Adrenal gland (tissue), 12 donors: ENCODE data around the gene MAN2B2. TPM values are rescaled to one million over a fixed set of nuclear protein-coding genes. Genes with fewer than 3 reads are reported as not detected.

Experiments used
- DNase-seq, 7 donors: peaks; one replicate each; pipeline ENCODE4 v3.0.0-alpha.2; 2019 to 2020
- H3K27ac ChIP-seq, 5 donors: fragments of 200-600 bp; sonication (generic) in 4 of 5; 1 replicate in 3 of 5; 2 replicates in 2 of 5; pipeline versions ENCODE4 v1.5.1 to v1.8.0; 2016 to 2020; ENCODE audit warnings: mild to moderate bottlenecking in 1 of 5
- H3K27me3 ChIP-seq: fragments of 200-600 bp; 2 replicates; pipeline ENCODE4 v1.8.0; 2021
- H3K36me3 ChIP-seq, 2 donors: fragments of 200-600 bp; replicated peaks in 1 of 2; 1 replicate in 1 of 2; 2 replicates in 1 of 2; pipeline versions ENCODE4 v1.5.1 to v1.8.0; 2018 to 2022
- H3K4me1 ChIP-seq, 2 donors: fragments of 200-600 bp; replicated peaks in 1 of 2; 1 replicate in 1 of 2; 2 replicates in 1 of 2; pipeline versions ENCODE4 v1.5.1 to v1.8.0; 2018 to 2021
- H3K4me3 ChIP-seq, 4 donors: fragments of 200-600 bp; sonication (generic) in 3 of 4; one replicate each; pipeline ENCODE4 v1.5.1; 2016 to 2018
- H3K9me3 ChIP-seq, 3 donors: fragments of 200-600 bp; sonication (generic) in 1 of 3; replicated peaks in 1 of 3; 1 replicate in 2 of 3; 2 replicates in 1 of 3; pipeline versions ENCODE4 v1.5.1 to v1.8.0; 2016 to 2021
- POLR2A ChIP-seq, 2 donors: fragments of 450-650 bp; IDR thresholded peaks; one replicate each; pipeline ENCODE4 v1.6.1; 2017; ENCODE audit warnings: antibody characterized with exemption in 2 of 2, mild to moderate bottlenecking in 2 of 2, moderate library complexity in 1 of 2
- WGBS, 4 donors: extraction: QIAGEN DNeasy Blood & Tissue Kit in 2 of 4; methylation state at CpG; one replicate each; pipeline versions ENCODE4 v1.1.5 to v1.1.7; 2013 to 2017; 5-methylcytosine and 5-hydroxymethylcytosine counted together
- intact Hi-C, 2 donors: fragments of 100-400 bp; cut with DNase I; formaldehyde crosslinking; loops; one replicate each; pipeline versions ENCODE4 v1.14.1 to v1.15.0; 2022 to 2023
- polyA plus RNA-seq, 3 donors: library from polyadenylated mRNA; stranded (reverse); fragments of 200-250 nt in 2 of 3; fragments of 350-450 nt in 1 of 3; fragmentation: Illumina TruSeq in 1 of 3; extraction: RNeasy Lipid Tissue Mini Kit (QIAGEN cat#74804) in 1 of 3; gene quantifications; one replicate each; pipeline ENCODE4 v1.2.3, GENCODE V29; 2013 to 2014
- total RNA-seq, 9 donors: library from RNA; depleted of rRNA in 4 of 9; stranded (reverse); fragments of >200 nt in 4 of 9; fragments of 120-200 nt in 1 of 9; fragmentation: NEBNext Ultra II Directional in 1 of 9; extraction: Animal tissue kit (Norgen Biotek cat#: 25700) in 1 of 9; gene quantifications; one replicate each; pipeline versions ENCODE4 v1.1.0 to v1.2.4, GENCODE V29; 2013 to 2023
- TF ChIP-seq, protein P1 (sequence below), 6 experiments: fragments of 450-650 bp in 4 of 6; fragments of 200-600 bp in 2 of 6; sonication (generic) in 1 of 6; IDR thresholded peaks; 1 replicate in 5 of 6; 2 replicates in 1 of 6; pipeline versions ENCODE4 v1.5.1 to v1.8.0; 2016 to 2021; ENCODE audit warnings: antibody characterized with exemption in 6 of 6, mild to moderate bottlenecking in 2 of 6, moderate library complexity in 1 of 6
- donor health status: healthy with polysubstance abuse.
- donor health status: Bipolar disorder and iron deficiency.
- donor health status: DM: yes; HTN: yes; CAD: no.
- donor health status: DM: no; HTN: no; CAD: no.
- donor health status: DM: no; HTN: no; CAD: no.
- donor health status: DM: yes; HTN: yes; CAD: no.

Gene MAN2B2
- total and polyA plus RNA-seq, 12 donors = 9.3 to 50.6 (median 27.7) TPM

DNA sequence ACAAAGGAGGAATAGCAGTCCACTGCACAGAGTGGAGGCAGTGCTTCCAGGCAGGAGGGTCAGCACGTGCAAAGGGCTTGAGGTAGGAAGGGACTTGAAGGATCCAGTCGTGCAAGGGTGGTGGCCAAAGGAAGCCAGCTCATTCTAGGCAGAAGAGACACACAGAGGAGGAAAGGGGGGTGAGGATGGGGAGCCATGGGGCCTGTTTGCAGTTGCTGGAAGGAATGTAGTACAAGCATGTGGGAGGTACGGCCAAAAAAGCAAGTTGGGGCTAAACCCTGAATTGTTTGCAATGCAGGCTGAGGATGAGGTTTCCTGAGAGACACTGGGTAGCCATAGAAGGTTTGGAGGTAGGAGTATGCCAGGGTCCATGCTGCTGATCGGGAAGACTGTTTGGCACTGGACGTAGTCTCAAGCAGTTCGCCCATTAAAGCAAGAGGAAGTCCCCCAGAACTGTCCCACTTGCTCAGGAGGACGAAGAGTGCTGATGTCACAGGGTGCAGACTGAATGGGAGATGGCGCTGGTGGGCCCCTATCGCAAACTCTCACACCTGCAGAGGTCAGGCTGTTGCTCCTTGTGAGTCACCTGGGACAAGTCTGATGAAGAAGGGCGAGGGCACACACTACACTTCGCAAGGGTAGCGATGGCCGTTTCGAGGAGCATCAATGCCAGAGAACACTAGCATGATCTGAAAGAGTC is 9.1 kb upstream of the MAN2B2 start:
- no peak for TF ChIP-seq POLR2A (IDR thresholded peaks at IDR 0.05)
- TF ChIP-seq, protein P1, sequence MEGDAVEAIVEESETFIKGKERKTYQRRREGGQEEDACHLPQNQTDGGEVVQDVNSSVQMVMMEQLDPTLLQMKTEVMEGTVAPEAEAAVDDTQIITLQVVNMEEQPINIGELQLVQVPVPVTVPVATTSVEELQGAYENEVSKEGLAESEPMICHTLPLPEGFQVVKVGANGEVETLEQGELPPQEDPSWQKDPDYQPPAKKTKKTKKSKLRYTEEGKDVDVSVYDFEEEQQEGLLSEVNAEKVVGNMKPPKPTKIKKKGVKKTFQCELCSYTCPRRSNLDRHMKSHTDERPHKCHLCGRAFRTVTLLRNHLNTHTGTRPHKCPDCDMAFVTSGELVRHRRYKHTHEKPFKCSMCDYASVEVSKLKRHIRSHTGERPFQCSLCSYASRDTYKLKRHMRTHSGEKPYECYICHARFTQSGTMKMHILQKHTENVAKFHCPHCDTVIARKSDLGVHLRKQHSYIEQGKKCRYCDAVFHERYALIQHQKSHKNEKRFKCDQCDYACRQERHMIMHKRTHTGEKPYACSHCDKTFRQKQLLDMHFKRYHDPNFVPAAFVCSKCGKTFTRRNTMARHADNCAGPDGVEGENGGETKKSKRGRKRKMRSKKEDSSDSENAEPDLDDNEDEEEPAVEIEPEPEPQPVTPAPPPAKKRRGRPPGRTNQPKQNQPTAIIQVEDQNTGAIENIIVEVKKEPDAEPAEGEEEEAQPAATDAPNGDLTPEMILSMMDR (IDR thresholded peaks at IDR 0.05) = no peak
- H3K4me3 ChIP-seq = no peak overlapping the region
- peaks cover 23% of the 10 kb centered on the region for H3K27me3 ChIP-seq
- WGBS, 4 donors = 75 to 81% (median 79%) methylated on average over 12 to 14 of the region's 14 CpGs
- DNase-seq = no peak
- no peaks in the 10 kb centered on the region for H3K9me3 ChIP-seq
- no peaks in the 10 kb centered on the region for H3K36me3 ChIP-seq
- H3K27ac ChIP-seq = no peak overlapping the region
- H3K4me1 ChIP-seq = peaks cover 3 to 12% of the 10 kb centered on the region in 2 donors
- intact Hi-C loops = no loop called here

DNA sequence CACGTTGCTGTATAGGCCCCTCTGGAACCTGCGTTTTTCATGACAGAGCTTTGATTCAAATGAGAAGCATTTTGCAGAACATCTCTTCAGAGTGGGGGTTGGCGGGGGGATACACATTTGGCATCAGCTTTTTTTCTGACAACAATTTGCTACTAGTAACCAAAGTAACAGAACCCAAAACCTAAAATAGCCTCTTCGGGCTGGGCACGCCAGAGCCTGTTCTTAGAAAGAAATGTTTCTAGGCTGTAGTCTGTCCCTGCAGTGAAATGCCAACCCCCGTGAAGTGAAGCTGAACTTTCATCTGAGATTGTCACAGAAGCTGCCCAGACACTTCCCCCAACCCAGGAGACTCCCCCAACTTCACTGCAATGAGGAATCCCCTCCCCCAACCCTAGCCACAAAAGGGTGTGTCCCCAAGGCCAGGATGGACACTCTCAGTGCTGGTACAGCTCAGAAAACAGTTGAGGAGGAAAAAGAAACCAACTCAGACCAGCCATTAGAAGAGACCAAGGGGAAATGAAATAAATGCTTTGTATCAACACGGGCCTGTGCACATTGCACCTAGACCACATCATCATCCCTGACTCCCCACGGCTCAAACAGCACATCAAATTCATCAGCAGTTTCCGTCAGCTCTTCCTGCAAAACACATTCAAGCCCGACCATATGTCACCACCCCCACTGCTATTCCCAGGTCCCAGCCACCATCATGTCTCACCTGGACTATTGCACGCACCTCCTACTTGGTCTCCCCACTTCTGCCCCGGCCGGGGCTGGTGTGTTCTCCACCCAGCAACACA is 8.4 kb upstream of the MAN2B2 start:
- no peak overlapping the region for H3K27ac ChIP-seq
- H3K4me3 ChIP-seq = no peak overlapping the region
- DNase-seq = no peak
- TF ChIP-seq POLR2A (IDR thresholded peaks at IDR 0.05) = no peak
- TF ChIP-seq, protein P1 (IDR thresholded peaks at IDR 0.05) = no peak
- intact Hi-C loops = no loop called here
- H3K9me3 ChIP-seq = no peaks in the 10 kb centered on the region
- peaks cover 23% of the 10 kb centered on the region for H3K27me3 ChIP-seq
- H3K4me1 ChIP-seq = peaks cover 3 to 12% of the 10 kb centered on the region in 2 donors
- no peaks in the 10 kb centered on the region for H3K36me3 ChIP-seq
- 74 to 81% (median 77%) methylated on average over 13 of the region's 13 CpGs for WGBS, 4 donors

DNA sequence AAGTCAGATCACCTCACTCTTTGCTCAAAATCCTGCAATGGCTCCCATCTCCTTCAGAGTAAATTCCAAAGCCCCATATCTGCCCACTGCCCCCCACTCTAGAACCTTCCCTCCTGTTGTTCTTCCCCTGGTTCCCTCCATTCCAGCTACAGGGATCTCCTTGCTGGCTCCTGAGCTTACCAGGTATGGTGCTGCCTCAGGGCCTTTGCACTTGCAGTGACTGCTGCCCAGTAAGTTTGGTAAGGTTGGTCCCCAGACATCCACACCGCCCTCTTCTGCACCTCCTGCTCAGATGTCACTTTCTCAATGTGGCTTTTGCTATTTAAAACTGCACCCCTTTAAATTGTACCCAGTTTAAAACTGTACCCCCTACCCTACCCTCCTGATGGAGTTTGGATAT is 7.8 kb upstream of the MAN2B2 start:
- no peak overlapping the region for H3K27ac ChIP-seq
- TF ChIP-seq, protein P1 (IDR thresholded peaks at IDR 0.05) = no peak
- TF ChIP-seq POLR2A (IDR thresholded peaks at IDR 0.05) = no peak
- H3K36me3 ChIP-seq = no peaks in the 10 kb centered on the region
- intact Hi-C loops = no loop called here
- no peaks in the 10 kb centered on the region for H3K9me3 ChIP-seq
- peaks cover 23% of the 10 kb centered on the region for H3K27me3 ChIP-seq
- peaks cover 3 to 12% of the 10 kb centered on the region in 2 donors for H3K4me1 ChIP-seq
- WGBS, 4 donors = 62 to 91% (median 85%) methylated on average over 1 of the region's 1 CpG
- no peak overlapping the region for H3K4me3 ChIP-seq
- no peak for DNase-seq

DNA sequence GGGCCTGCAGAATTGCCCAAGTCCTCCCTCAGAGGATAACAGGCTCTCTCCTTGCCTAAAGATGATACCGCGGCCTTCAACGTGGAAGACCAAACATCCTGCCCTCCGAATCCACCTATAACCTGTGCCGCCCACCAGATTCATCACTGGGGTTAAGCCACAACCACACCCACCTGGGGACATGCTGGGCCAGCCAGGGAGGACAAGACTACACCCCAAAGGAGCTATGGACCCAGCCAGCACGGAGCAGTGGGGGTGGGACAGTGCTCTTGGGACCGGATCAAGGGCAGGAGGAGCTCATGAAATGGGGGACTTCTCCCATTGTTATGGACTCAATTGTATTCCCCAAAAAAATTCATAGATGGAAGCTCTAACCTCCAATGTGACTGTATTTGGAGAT is 6.8 kb upstream of the MAN2B2 start:
- Histone ChIP-seq H3K27ac (no peak overlapping the region), H3K9me3 (no peaks in the 10 kb centered on the region), H3K4me3 (no peak overlapping the region), H3K4me1 (peaks cover 3 to 8% of the 10 kb centered on the region in 2 donors), H3K27me3 (peaks cover 16% of the 10 kb centered on the region), H3K36me3 (no peaks in the 10 kb centered on the region)
- intact Hi-C loops = no loop called here
- no peak for DNase-seq
- TF ChIP-seq, protein P1 (IDR thresholded peaks at IDR 0.05) = no peak
- no peak for TF ChIP-seq POLR2A (IDR thresholded peaks at IDR 0.05)
- WGBS, 4 donors = 91 to 100% (median 94%) methylated on average over 3 to 7 of the region's 7 CpGs
